GM18870 (cell line): Measurements from ENCODE around the gene DIP2A.

Source experiments
- ATAC-seq: cut with Tn5 transposase; IDR thresholded peaks from one replicate; pipeline ENCODE4 v1.9.1; 2021; ENCODE audit warnings: moderate library complexity; ENCODE audit not compliant: unreplicated experiment

DIP2A gene

GRCh38 chr21:46581780-46582307 is 123.2 kb downstream of the DIP2A start:
- no peak for ATAC-seq

GRCh38 chr21:46585191-46585953 is 126.7 kb downstream of the DIP2A start:
- ATAC-seq = no peak

GRCh38 chr21:46594276-46594675 is 135.6 kb downstream of the DIP2A start:
- no peak for ATAC-seq

- no peak for ATAC-seq
These were observed 137.5 kb downstream of the DIP2A start for GRCh38 chr21:46596201-46596600.

- ATAC-seq = no peak
These were observed 138.3 kb downstream of the DIP2A start for GRCh38 chr21:46597031-46597430.

- no peak for ATAC-seq
These were observed 139.2 kb downstream of the DIP2A start for GRCh38 chr21:46597896-46598343.

GRCh38 chr21:46598581-46599572 is 140.2 kb downstream of the DIP2A start:
- no peak for ATAC-seq

- ATAC-seq = no peak
These were observed 141.6 kb downstream of the DIP2A start for GRCh38 chr21:46600305-46600704.

- no peak for ATAC-seq
These were observed 142.3 kb downstream of the DIP2A start for GRCh38 chr21:46600978-46601377.

GRCh38 chr21:46603228-46603627 is 144.5 kb downstream of the DIP2A start:
- ATAC-seq = no peak

- no peak for ATAC-seq
These were observed 145.8 kb downstream of the DIP2A start for GRCh38 chr21:46604329-46604974.

- ATAC-seq = no peak
These were observed 146.5 kb downstream of the DIP2A start, which contains the start of gene S100B for GRCh38 chr21:46604975-46605766. TSS of gene S100B (minus strand) at chr21:46605082. CDS start at chr21:46602415, 2,667 bp downstream.

- ATAC-seq = no peak
These were observed 147.2 kb downstream of the DIP2A start for GRCh38 chr21:46605767-46606426.

- ATAC-seq = no peak
These were observed 147.7 kb downstream of the DIP2A start for GRCh38 chr21:46606427-46606813.

GRCh38 chr21:46607636-46608035 is 148.9 kb downstream of the DIP2A start:
- no peak for ATAC-seq

GRCh38 chr21:46608672-46609111 is 150.0 kb downstream of the DIP2A start:
- ATAC-seq = no peak

GRCh38 chr21:46610018-46610701 is 151.5 kb downstream of the DIP2A start:
- ATAC-seq = no peak

- no peak for ATAC-seq
These were observed 154.7 kb downstream of the DIP2A start for GRCh38 chr21:46613391-46613790.

- ATAC-seq = no peak
These were observed 157.4 kb downstream of the DIP2A start for GRCh38 chr21:46616050-46616449.
